ENCODE results near the gene RNF215. TPM values are rescaled to one million over a fixed set of nuclear protein-coding genes. Genes with fewer than 3 reads are reported as not detected.
"Not testable (repeated sequence)": the region's sequence is repeated elsewhere in the genome, so short reads cannot be mapped to it uniquely, and the experiment has no call there.

RNF215 gene
- total RNA-seq, 1 experiment from 2014 or later: 24.7 TPM

- DNase-seq: no peak
- H3K27me3 ChIP-seq (ENCODE audit: control insufficient read depth, insufficient read depth, low read length): no peaks in the 10 kb centered on the region
- H3K36me3 ChIP-seq (replicated peaks; ENCODE audit: control insufficient read depth, insufficient read depth, low read length): peaks cover 7% of the 10 kb centered on the region
- H3K4me3 ChIP-seq (ENCODE audit: insufficient read depth, low read depth, low read length): no peak overlapping the region
These were observed 21.3 kb upstream of the RNF215 start for GRCh38 chr22:30408388-30409102.

GRCh38 chr22:30406400-30406799, 19.2 kb upstream of the RNF215 start:
- Histone ChIP-seq H3K4me3 (ENCODE audit: insufficient read depth, low read depth, low read length) (no peak overlapping the region), H3K36me3 (replicated peaks; ENCODE audit: control insufficient read depth, insufficient read depth, low read length) (peaks cover 6% of the 10 kb centered on the region), H3K27me3 (ENCODE audit: control insufficient read depth, insufficient read depth, low read length) (no peaks in the 10 kb centered on the region)
- DNase-seq: no peak

DNA sequence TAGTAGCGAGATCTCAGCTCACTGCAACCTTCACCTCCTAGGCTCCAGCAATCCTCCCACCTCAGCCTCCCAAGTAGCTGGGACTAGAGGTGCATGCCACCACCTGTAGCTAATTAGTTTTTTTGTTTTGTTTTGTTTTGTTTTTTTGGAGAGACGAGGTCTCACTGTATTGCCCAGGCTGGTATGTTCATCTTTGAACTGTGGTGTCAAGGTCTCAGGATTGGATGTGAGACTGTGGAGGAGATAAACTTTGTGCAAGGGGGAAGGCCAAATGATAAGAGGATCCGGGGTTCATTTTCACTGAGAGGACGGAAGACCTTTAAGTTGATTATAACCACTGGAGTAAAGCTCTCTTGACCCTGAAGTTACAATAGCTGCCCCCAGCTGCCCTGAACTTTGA, 18.5 kb upstream of the RNF215 start:
- Histone ChIP-seq H3K4me3 (ENCODE audit: insufficient read depth, low read depth, low read length) (no peak overlapping the region), H3K27me3 (ENCODE audit: control insufficient read depth, insufficient read depth, low read length) (no peaks in the 10 kb centered on the region), H3K36me3 (replicated peaks; ENCODE audit: control insufficient read depth, insufficient read depth, low read length) (peaks cover 6% of the 10 kb centered on the region)
- DNase-seq: no peak

DNA sequence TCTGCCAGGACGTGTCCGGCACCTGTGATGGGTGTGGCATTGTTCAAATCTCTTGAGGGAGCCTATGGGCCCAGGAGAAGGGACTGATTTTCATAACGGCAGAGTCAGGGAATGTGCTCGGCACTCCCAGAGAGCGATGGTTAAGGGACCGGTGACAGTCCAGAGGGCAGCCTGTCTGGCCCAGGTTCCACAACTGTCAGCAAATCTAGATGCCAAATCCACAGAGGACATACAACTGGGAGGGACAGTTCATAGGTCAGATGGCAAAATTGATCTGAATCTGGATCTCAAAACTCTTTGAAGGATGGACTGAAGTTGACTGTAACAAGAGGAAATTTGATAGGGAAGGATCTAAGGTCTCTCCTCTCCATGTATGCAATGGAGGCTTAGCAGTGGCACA, 17.1 kb upstream of the RNF215 start:
- no peak overlapping the region for H3K4me3 ChIP-seq (ENCODE audit: insufficient read depth, low read depth, low read length)
- no peaks in the 10 kb centered on the region for H3K27me3 ChIP-seq (ENCODE audit: control insufficient read depth, insufficient read depth, low read length)
- peaks cover 5% of the 10 kb centered on the region for H3K36me3 ChIP-seq (replicated peaks; ENCODE audit: control insufficient read depth, insufficient read depth, low read length)
- no peak for DNase-seq

DNA sequence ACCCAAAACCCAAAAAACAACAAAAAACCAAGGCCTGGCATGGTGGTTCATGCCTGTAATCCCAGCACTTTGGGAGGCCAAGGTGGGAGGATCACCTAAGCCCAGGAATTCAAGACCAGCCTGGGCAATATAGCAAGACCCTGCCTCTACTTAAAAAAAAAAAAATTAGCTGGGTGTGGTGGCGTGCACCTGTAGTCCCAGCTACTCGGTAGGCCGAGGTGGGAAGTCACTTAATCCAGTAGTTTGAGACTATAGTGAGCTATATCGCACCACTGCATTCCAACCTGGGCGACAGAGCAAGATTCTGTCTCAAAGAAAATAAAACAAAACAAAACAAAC, 15.5 kb upstream of the RNF215 start:
- not testable (repeated sequence) for H3K4me3 ChIP-seq (ENCODE audit: insufficient read depth, low read depth, low read length); H3K27me3 ChIP-seq (ENCODE audit: control insufficient read depth, insufficient read depth, low read length); H3K36me3 ChIP-seq (replicated peaks; ENCODE audit: control insufficient read depth, insufficient read depth, low read length); DNase-seq

- peak; percentile 73 for DNase-seq
- Histone ChIP-seq H3K36me3 (replicated peaks; ENCODE audit: control insufficient read depth, insufficient read depth, low read length) (peaks cover 2% of the 10 kb centered on the region), H3K27me3 (ENCODE audit: control insufficient read depth, insufficient read depth, low read length) (peaks cover 12% of the 10 kb centered on the region), H3K4me3 (ENCODE audit: insufficient read depth, low read depth, low read length) (no peak overlapping the region)
These were observed 15.0 kb upstream of the RNF215 start for GRCh38 chr22:30402028-30402765.

- not testable (repeated sequence) for DNase-seq; H3K36me3 ChIP-seq (replicated peaks; ENCODE audit: control insufficient read depth, insufficient read depth, low read length); H3K4me3 ChIP-seq (ENCODE audit: insufficient read depth, low read depth, low read length)
- H3K27me3 ChIP-seq (ENCODE audit: control insufficient read depth, insufficient read depth, low read length): peaks cover 17% of the 10 kb centered on the region
These were observed 13.8 kb upstream of the RNF215 start for GRCh38 chr22:30401024-30401423.

DNA sequence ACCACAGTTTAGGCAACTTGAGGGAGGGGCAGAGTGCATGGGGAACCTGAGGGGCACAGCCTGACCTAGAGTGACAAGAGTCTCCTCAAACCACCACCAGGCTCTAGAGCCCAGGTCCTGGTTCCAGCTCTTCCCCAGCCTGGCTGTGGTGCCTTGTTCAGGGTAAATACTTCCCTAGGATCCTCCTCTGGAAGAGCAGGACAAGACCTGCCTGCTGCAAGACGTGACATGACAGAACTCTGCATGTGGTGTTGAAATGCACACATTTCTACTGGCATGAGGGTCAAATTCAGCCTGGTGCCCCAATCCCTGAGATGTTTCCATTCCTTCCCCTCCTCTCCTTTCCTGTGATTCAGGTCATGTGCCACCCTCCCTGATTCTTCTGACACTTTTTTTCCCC, 12.9 kb upstream of the RNF215 start:
- Histone ChIP-seq H3K27me3 (ENCODE audit: control insufficient read depth, insufficient read depth, low read length) (peaks cover 20% of the 10 kb centered on the region), H3K36me3 (replicated peaks; ENCODE audit: control insufficient read depth, insufficient read depth, low read length) (no peaks in the 10 kb centered on the region), H3K4me3 (ENCODE audit: insufficient read depth, low read depth, low read length) (no peak overlapping the region)
- DNase-seq: peak; percentile 15

DNA sequence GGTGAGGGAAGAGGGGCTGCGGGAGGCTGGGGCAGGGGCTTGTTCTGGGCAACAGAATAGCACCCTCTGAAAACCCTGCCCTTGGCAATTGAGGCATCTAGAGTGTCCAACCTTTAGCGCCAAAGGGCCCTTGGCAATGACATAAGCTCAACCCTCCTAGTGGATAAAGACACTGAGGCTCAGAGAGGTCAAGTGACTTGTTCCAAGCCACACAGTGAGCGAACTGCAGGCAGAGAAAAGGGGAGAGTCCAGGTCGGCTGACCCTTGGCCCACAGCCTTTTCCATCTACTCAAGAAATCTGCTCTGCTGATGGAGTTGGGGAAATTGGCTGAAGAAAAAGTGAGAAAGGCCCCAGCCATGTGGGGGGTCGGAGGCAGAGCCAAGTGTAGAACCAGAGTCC, 12.5 kb upstream of the RNF215 start:
- peaks cover 20% of the 10 kb centered on the region for H3K27me3 ChIP-seq (ENCODE audit: control insufficient read depth, insufficient read depth, low read length)

DNA sequence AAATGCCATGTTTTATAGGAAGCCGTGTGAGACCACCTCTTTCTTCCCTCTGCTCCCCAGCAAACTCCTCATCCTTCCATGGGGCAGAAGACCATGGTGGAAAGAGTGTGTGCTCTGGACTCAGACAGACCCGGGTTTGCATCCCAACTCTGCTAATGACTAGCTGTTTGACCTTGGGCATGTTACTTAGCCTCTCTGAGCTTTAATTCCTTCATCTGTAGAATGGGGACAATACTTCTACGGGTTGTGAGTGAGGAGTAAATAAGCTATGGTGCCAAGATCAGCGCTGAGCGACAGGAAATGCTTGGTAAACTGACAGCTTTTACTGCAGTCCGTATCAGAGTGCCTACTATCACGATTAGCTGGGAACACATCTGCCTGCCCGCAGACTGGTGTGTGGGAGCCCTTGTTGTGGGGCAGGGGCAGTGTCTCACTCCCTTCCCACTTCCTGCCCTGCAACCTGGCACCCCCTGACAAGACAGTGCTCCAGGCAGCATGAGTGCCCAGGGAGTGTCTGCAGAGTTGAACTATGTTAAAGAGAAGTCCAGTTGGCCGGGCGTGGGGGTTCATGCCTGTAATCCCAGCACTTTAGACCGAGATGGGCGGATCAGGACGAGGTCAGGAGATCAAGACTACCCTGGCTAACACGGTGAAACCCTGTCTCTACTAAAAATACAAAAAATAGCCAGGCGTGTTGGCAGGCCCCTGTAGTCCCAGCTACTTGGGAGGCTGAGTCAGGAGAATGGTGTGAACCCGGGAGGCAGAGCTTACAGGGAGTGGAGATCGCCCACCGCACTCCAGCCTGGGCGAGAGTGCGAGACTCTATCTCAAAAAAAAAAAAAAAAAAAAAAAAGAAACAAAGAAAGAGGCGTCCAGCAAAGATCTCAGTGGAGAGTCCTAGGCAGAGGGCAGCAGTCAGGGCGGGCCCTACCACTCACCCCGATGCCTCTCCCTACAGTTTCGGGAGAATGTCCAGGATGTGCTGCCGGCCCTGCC, 11.8 kb upstream of the RNF215 start:
- Histone ChIP-seq H3K36me3 (replicated peaks; ENCODE audit: control insufficient read depth, insufficient read depth, low read length) (no peaks in the 10 kb centered on the region), H3K27me3 (ENCODE audit: control insufficient read depth, insufficient read depth, low read length) (peaks cover 20% of the 10 kb centered on the region), H3K4me3 (ENCODE audit: insufficient read depth, low read depth, low read length) (no peak overlapping the region)
- DNase-seq: peak; percentile 36

More for the DNA sequence above, 12.5 kb upstream of the RNF215 start:
- Histone ChIP-seq H3K4me3 (ENCODE audit: insufficient read depth, low read depth, low read length) (no peak overlapping the region), H3K36me3 (replicated peaks; ENCODE audit: control insufficient read depth, insufficient read depth, low read length) (no peaks in the 10 kb centered on the region)
- DNase-seq: no peak

- Histone ChIP-seq H3K4me3 (ENCODE audit: insufficient read depth, low read depth, low read length) (peak overlapping the region; percentile 66), H3K36me3 (replicated peaks; ENCODE audit: control insufficient read depth, insufficient read depth, low read length) (no peaks in the 10 kb centered on the region)
- DNase-seq: peak; percentile 58
These were observed 10.7 kb upstream of the RNF215 start for GRCh38 chr22:30397656-30398635.

GRCh38 chr22:30396871-30397655, 9.9 kb upstream of the RNF215 start, which contains the start of gene SEC14L2:
TSS of gene SEC14L2 (plus strand) at chr22:30397018. CDS start at chr22:30397117, 99 bp downstream.
- Histone ChIP-seq H3K4me3 (ENCODE audit: insufficient read depth, low read depth, low read length) (peak within 1 kb of the TSS; percentile 66), H3K36me3 (replicated peaks; ENCODE audit: control insufficient read depth, insufficient read depth, low read length) (no peaks in the 10 kb centered on the region), H3K27me3 (ENCODE audit: control insufficient read depth, insufficient read depth, low read length) (peaks cover 20% of the 10 kb centered on the region)
- DNase-seq: peak; percentile 92

More at GRCh38 chr22:30397656-30398635, 10.7 kb upstream of the RNF215 start:
- H3K27me3 ChIP-seq (ENCODE audit: control insufficient read depth, insufficient read depth, low read length): peaks cover 20% of the 10 kb centered on the region

DNA sequence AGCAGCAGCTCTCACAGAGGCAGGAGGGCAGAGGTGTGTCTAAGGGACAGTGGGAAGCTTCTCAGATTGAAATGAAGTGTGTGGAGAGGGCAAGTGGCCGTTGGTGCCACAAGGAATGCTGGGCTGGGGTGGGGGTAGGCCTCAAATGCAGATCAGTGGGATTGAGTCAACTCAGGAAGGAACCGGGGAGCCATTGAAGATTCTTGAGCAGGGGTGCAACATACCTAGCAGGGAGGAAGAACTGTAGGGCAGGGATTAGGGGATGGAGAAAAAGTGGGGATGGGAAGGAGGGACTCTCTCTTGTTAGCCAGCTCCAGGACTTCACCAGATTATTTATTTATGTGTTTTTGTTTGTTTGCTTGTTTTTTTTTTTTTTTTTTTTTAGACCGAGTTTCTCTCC, 6.7 kb upstream of the RNF215 start:
- no peaks in the 10 kb centered on the region for H3K36me3 ChIP-seq (replicated peaks; ENCODE audit: control insufficient read depth, insufficient read depth, low read length)
- peak; percentile 18 for DNase-seq
- H3K27me3 ChIP-seq (ENCODE audit: control insufficient read depth, insufficient read depth, low read length): peaks cover 20% of the 10 kb centered on the region
- no peak overlapping the region for H3K4me3 ChIP-seq (ENCODE audit: insufficient read depth, low read depth, low read length)
